K562 (cell line): ENCODE data around the gene COP1. TPM values are rescaled to one million over a fixed set of nuclear protein-coding genes. Genes with fewer than 3 reads are reported as not detected.

ENCODE experiments used
- ATAC-seq: fragments of 200-7000 bp; cut with Tn5 transposase; 3 replicates; pipeline ENCODE4 v1.9.1; 2020; ENCODE audit warnings: moderate library complexity
- BruUV-seq: library from RNA; stranded (reverse); fragments of 400-500 nt; replicated peaks from 2 replicates; lab custom pipeline; 2021; lab: Mats Ljungman, UMichigan
- CTCF ChIA-PET: fragments of 300-600 bp; formaldehyde crosslinking; extraction: SDS; loops from one replicate; lab custom pipeline; 2021; ENCODE audit warnings: low intra/inter-chr PET ratio; lab: Yijun Ruan, JAX
- POLR2A ChIA-PET: fragments of 300-600, 350-650 bp; sonication (Branson Sonifier 250); formaldehyde crosslinking; extraction: SDS; loops from one replicate; lab custom pipeline; 2021; ENCODE audit warnings: antibody characterized with exemption, inconsistent platforms; lab: Yijun Ruan, JAX
- DNase-seq, 4 experiments: peaks; one replicate each; pipeline versions ENCODE4 v3.0.0 to v3.0.0-alpha.2; 2011 to 2018; ENCODE audit warnings: low spot score in 3 of 4, mixed read lengths in 3 of 4; ENCODE audit errors: extremely low read depth in 1 of 4
- FAIRE-seq: peaks from 2 replicates; lab custom pipeline; 2011; peaks lifted over from hg19 to GRCh38; lab: Jason Lieb, UNC
- H2AFZ ChIP-seq: 2 replicates; pipeline ENCODE4 v1.6.0; 2011; ENCODE audit warnings: low read depth, low read length, control low read depth, inconsistent platforms
- H3K27ac ChIP-seq: fragments of 200-600 bp; 3 replicates; pipeline ENCODE4 v1.8.0; 2011; ENCODE audit warnings: low read depth, mild to moderate bottlenecking, control low read depth, inconsistent platforms, low read length, moderate library complexity, mixed read lengths; ENCODE audit errors: extremely low read depth
- H3K27me3 ChIP-seq, 2 experiments: fragments of 300-600 bp in 1 of 2; 2 replicates in 1 of 2; 3 replicates in 1 of 2; pipeline versions ENCODE4 v1.6.0 to v1.8.0; 2011; ENCODE audit warnings: inconsistent platforms in 2 of 2, low read length in 2 of 2, mild to moderate bottlenecking in 1 of 2, mixed read lengths in 1 of 2, moderate library complexity in 1 of 2; ENCODE audit not compliant: control insufficient read depth in 2 of 2, insufficient read depth in 2 of 2
- H3K36me3 ChIP-seq: fragments of 300-600 bp; 3 replicates; pipeline ENCODE4 v1.8.0; 2011; ENCODE audit warnings: mild to moderate bottlenecking, low read length, inconsistent platforms; ENCODE audit not compliant: control insufficient read depth, insufficient read depth
- H3K4me1 ChIP-seq, 2 experiments: fragments of 200-600 bp in 1 of 2; replicated peaks in 1 of 2; 2 replicates in 1 of 2; 3 replicates in 1 of 2; pipeline versions ENCODE4 v1.5.1 to v1.8.0; 2011; ENCODE audit warnings: inconsistent platforms in 2 of 2, low read length in 2 of 2, mild to moderate bottlenecking in 1 of 2, mixed read lengths in 1 of 2, moderate library complexity in 1 of 2; ENCODE audit not compliant: control insufficient read depth in 2 of 2, insufficient read depth in 2 of 2
- H3K4me2 ChIP-seq: 2 replicates; pipeline ENCODE4 v1.6.1; 2011; ENCODE audit warnings: low read length, control low read depth, inconsistent platforms, mixed read lengths; ENCODE audit not compliant: insufficient read depth
- H3K4me3 ChIP-seq: fragments of 200-600 bp; sonication (generic), shearing (Covaris generic); 2 replicates; pipeline ENCODE4 v1.5.1; 2016; ENCODE audit warnings: control low read depth, inconsistent platforms
- H3K79me2 ChIP-seq: fragments of 200-600 bp; 3 replicates; pipeline ENCODE4 v1.8.0; 2011; ENCODE audit warnings: low read length, inconsistent platforms; ENCODE audit not compliant: control insufficient read depth, insufficient read depth
- H3K9ac ChIP-seq, 2 experiments: 2 replicates each; pipeline versions ENCODE4 v1.6.0 to v1.6.1; 2011; ENCODE audit warnings: low read depth in 2 of 2, low read length in 2 of 2, control low read depth in 1 of 2, inconsistent platforms in 1 of 2, mild to moderate bottlenecking in 1 of 2, mixed read lengths in 1 of 2; ENCODE audit not compliant: insufficient read depth in 1 of 2
- H3K9me1 ChIP-seq: one replicate; pipeline ENCODE4 v1.6.0; 2011; ENCODE audit warnings: inconsistent platforms, mild to moderate bottlenecking, low read length, moderate library complexity; ENCODE audit not compliant: control insufficient read depth, insufficient read depth
- H3K9me3 ChIP-seq: replicated peaks from 2 replicates; pipeline ENCODE4 v1.5.1; 2011; ENCODE audit warnings: low read depth, low read length, inconsistent platforms; ENCODE audit not compliant: control insufficient read depth, insufficient read depth
- H4K20me1 ChIP-seq: replicated peaks from 2 replicates; pipeline ENCODE4 v1.6.1; 2011; ENCODE audit warnings: low read length, inconsistent platforms, mixed read lengths; ENCODE audit not compliant: control insufficient read depth, insufficient read depth
- ATF4 ChIP-seq: fragments of 450-650 bp; formaldehyde crosslinking; IDR thresholded peaks from 2 replicates; pipeline ENCODE4 v1.4.0; 2022; ENCODE audit warnings: mild to moderate bottlenecking, moderate library complexity
- CBX3 ChIP-seq, 2 experiments: IDR thresholded peaks; 1 replicate in 1 of 2; 2 replicates in 1 of 2; pipeline ENCODE4 v1.6.1; 2012; ENCODE audit warnings: inconsistent platforms in 2 of 2, low read length in 2 of 2, borderline replicate concordance in 1 of 2, control low read depth in 1 of 2
- FOS ChIP-seq: IDR thresholded peaks from 3 replicates; pipeline ENCODE4 v1.6.1; 2011; ENCODE audit not compliant: insufficient read length; ENCODE audit errors: extremely low read depth
- TRIM28 ChIP-seq: fragments of 450-650 bp; IDR thresholded peaks from 2 replicates; pipeline ENCODE4 v1.6.1; 2017
- ZNF384 ChIP-seq: IDR thresholded peaks from 2 replicates; pipeline ENCODE4 v1.6.1; 2012; ENCODE audit warnings: low read depth, low read length, improper control_type of control experiment
- WGBS: fragments of 100-300 bp; shearing (Covaris generic); methylation state at CpG from one replicate; pipeline ENCODE4 v1.1.6; 2016; ENCODE audit warnings: low coverage, mixed read lengths; ENCODE audit not compliant: insufficient coverage; ENCODE audit errors: missing lambda C conversion rate; 5-methylcytosine and 5-hydroxymethylcytosine counted together
- in situ Hi-C: fragments of 300-500 bp; cut with MboI; formaldehyde crosslinking; loops from 4 replicates; pipeline ENCODE4 v1.15.0; 2018; ENCODE audit warnings: inconsistent platforms, mixed read lengths
- intact Hi-C: fragments of 100-400 bp; cut with micrococcal nuclease; formaldehyde crosslinking; loops from 2 replicates; pipeline ENCODE4 v1.14.2; 2022
- polyA plus RNA-seq, 8 experiments: library from polyadenylated mRNA; depleted of rRNA in 4 of 8; stranded (reverse) in 5 of 8; unstranded in 3 of 8; fragments of >200 nt; fragmentation: Nextera tagmentation in 2 of 8; fragmentation: Illumina TruSeq in 1 of 8; extraction: Ambion mirVana in 2 of 8; extraction: Trizol in 1 of 8; gene quantifications; 2 replicates each; pipeline versions ENCODE4 v1.2.1 to v1.2.3, GENCODE V29; 2011 to 2014; ENCODE audit warnings: inconsistent platforms in 1 of 8, missing spikeins in 1 of 8
- total RNA-seq, 7 experiments: library from RNA; depleted of rRNA in 6 of 7; stranded (reverse); fragments of >200 nt in 6 of 7; fragmentation: Illumina TruSeq in 2 of 7; extraction: Trizol in 2 of 7; gene quantifications; 2 replicates each; pipeline versions ENCODE4 v1.2.1 to v1.2.3, GENCODE V29; 2011 to 2021; ENCODE audit warnings: low replicate concordance in 1 of 7

Gene COP1
- total and polyA plus RNA-seq, 9 of the 15 experiments (the other 6 are each of a cell fraction or from before 2014, with no cell fraction given) = 25.8 to 77.7 (median 58.6) TPM

DNA sequence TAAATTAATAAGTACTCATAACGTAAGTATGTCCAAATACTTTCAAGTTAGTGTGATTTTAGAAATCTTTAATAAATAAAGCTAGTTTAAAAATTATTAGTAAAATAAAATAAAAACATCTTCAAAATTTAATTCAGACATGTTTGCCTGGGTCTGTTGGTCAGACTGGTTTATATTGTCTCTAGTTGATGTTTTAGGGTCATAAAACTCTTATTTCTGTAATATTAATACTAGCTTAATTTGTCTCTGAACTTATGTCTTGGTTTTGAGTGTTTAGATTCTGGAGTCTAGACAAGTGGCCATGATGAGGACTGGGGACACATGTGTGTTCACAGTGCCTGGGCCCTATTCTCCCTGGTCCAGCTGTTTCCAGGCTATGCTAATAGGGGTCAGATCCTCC, 279.1 kb downstream of the COP1 start:
- H4K20me1 ChIP-seq = no peaks in the 10 kb centered on the region
- no peak overlapping the region for H2AFZ ChIP-seq
- H3K79me2 ChIP-seq = no peaks in the 10 kb centered on the region
- ATAC-seq (no peak), DNase-seq (peak in 1 of 4 experiments; percentile 8), FAIRE-seq (no peak)
- BruUV-seq = no TSS peak
- POLR2A ChIA-PET = interaction anchor here (0.6 to 1.0 kb wide), 2 partner anchors 11 to 184 kb away, joined by 3 read pairs; no protein-coding TSS in a partner anchor
- CTCF ChIA-PET = no interaction called here
- no peaks in the 10 kb centered on the region for H3K9me3 ChIP-seq
- H3K4me1 ChIP-seq = no peaks in the 10 kb centered on the region
- H3K27me3 ChIP-seq = no peaks in the 10 kb centered on the region
- WGBS = 81% methylated on average over 1 of the region's 1 CpG
- H3K9ac ChIP-seq = no peak overlapping the region
- no peaks in the 10 kb centered on the region for H3K36me3 ChIP-seq
- in situ Hi-C loops (no loop called here), intact Hi-C loops (no loop called here)
- no peak overlapping the region for H3K4me2 ChIP-seq
- no peak overlapping the region for H3K27ac ChIP-seq
- no peak overlapping the region for H3K4me3 ChIP-seq
- no peaks in the 10 kb centered on the region for H3K9me1 ChIP-seq
- TF ChIP-seq CBX3 (IDR thresholded peaks at IDR 0.05; ENCODE audit: borderline replicate concordance in 1 of 2, low read length in 2 of 2) (0 out of 3 replicates have a peak, but pooled peaks of 1 of the 2 experiments have one; percentile 22), TRIM28 (peak; percentile 74; the same call in 1 of the 2 replicates), ATF4 (no peak)

- intact Hi-C loops = no loop called here
- no peak overlapping the region for H3K4me3 ChIP-seq
- no peak for TF ChIP-seq FOS
- no peak for TF ChIP-seq ZNF384
These were observed 284.7 kb downstream of the COP1 start for GRCh38 chr1:175922254-175922881.

More at GRCh38 chr1:175922254-175922881, 284.7 kb downstream of the COP1 start:
- no peak overlapping the region for H2AFZ ChIP-seq
- POLR2A ChIA-PET = interaction anchor here (0.6 kb wide), 1 partner anchor 254 kb away, joined by 3 read pairs; no protein-coding TSS in a partner anchor
- H3K27me3 ChIP-seq = no peaks in the 10 kb centered on the region
- FAIRE-seq = no peak
- DNase-seq = no peak
- BruUV-seq = no TSS peak
- no peak overlapping the region for H3K4me2 ChIP-seq
- WGBS = 10% methylated on average over 3 of the region's 3 CpGs
- H3K9me3 ChIP-seq = no peaks in the 10 kb centered on the region
- H3K36me3 ChIP-seq = no peaks in the 10 kb centered on the region
- H3K9me1 ChIP-seq = no peaks in the 10 kb centered on the region
- no peaks in the 10 kb centered on the region for H3K79me2 ChIP-seq
- no peak overlapping the region for H3K27ac ChIP-seq
- CTCF ChIA-PET = no interaction called here
- no peaks in the 10 kb centered on the region for H4K20me1 ChIP-seq
- no peak for ATAC-seq
- in situ Hi-C loops = no loop called here
- no peaks in the 10 kb centered on the region for H3K4me1 ChIP-seq
- no peak overlapping the region for H3K9ac ChIP-seq
